GM10248 (cell line): ENCODE results near the gene ATP9B.

Source experiments
- CTCF ChIA-PET: fragments of 300-600 bp; sonication (Branson Sonifier 250); formaldehyde crosslinking; extraction: SDS; loops from one replicate; lab custom pipeline; 2021; ENCODE audit warnings: antibody characterized with exemption; lab: Yijun Ruan, JAX
- POLR2A ChIA-PET: fragments of 350-650 bp; sonication (Branson Sonifier 250); formaldehyde crosslinking; extraction: SDS; loops from one replicate; lab custom pipeline; 2020; ENCODE audit warnings: antibody characterized with exemption; lab: Yijun Ruan, JAX
- DNase-seq: peaks from one replicate; pipeline ENCODE4 v3.0.0; 2012; ENCODE audit errors: extremely low spot score
- CTCF ChIP-seq: IDR thresholded peaks from 2 replicates; pipeline ENCODE4 v1.5.1; 2012; ENCODE audit warnings: mild to moderate bottlenecking, low read depth; ENCODE audit errors: extremely low read depth, missing control alignments, control extremely low read depth

The ATP9B gene

GRCh38 chr18:79221136-79221535, 151.9 kb downstream of the ATP9B start:
- no peak for TF ChIP-seq CTCF
- POLR2A ChIA-PET, result no interaction called here
- CTCF ChIA-PET, result interaction anchor here (1.3 kb wide), 1 partner anchor 13 kb away, joined by 3 read pairs; no protein-coding TSS in a partner anchor
- no peak for DNase-seq

DNA sequence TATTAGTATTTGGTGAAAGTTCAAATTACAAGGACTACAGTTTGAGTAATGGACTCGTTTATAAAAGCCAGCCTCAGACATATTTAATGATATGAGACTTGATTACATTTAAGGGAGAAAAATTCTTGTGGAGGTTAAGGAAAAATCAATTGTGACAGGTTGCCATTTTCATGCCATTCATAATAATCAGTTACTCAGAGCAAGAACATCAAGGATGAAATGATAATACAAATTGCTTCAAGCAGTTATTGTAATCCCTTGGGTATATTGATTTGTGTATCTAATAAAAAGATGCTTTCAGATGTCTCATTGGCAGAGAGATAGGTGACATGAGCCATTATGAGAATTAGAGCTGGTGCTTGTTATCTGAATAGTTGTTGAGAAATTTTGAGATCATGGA, 153.6 kb downstream of the ATP9B start:
- ChIA-PET CTCF (interaction anchor here (1.0 to 1.4 kb wide), 5 partner anchors 9 to 25 kb away, joined by 3 read pairs; no protein-coding TSS in a partner anchor), POLR2A (no interaction called here)
- TF ChIP-seq CTCF, result no peak
- no peak for DNase-seq

DNA sequence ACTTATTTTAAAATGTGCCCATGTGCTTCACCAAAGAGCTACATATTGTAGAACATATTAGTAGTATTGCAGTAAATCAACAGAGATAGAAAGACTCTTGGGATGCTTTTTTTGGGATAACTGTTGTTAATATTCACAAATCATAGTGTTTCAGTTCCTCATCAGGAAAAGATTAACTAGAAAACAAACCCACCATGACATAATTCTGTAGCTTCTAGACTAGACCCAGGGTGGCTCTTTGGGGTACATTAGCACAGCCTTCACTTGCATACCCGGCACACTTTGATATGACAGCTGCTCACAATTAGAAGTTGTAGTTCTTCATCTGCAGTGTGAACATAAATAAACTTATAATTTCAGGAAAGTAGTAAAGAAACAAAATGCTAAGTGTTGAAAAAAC, 154.2 kb downstream of the ATP9B start:
- TF ChIP-seq CTCF, result no peak
- no peak for DNase-seq
- POLR2A ChIA-PET, result no interaction called here
- CTCF ChIA-PET, result interaction anchor here (1.0 to 2.3 kb wide), 6 partner anchors 8 to 24 kb away, joined by 3 to 5 read pairs (median 3); no protein-coding TSS in a partner anchor

DNA sequence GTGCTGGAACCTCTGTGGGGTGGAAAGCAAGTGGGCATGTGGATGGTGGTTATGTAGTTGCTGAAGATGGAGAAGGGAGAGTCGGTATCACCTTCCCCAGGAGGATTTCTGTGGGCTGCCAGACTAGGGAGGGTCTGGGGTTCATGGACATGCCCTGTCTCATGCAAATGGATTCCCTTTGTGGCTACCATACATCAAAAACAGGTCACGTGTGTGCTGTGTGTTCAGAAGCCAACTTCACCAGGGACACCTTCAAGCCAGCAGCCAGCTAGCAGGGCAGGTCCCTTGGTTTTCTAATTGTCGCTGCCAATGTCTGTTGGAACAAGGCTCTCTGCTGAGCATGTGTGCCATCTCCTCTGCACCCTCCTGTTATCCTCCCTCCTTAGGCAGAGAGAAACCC, 155.2 kb downstream of the ATP9B start:
- DNase-seq, result no peak
- POLR2A ChIA-PET, result no interaction called here
- CTCF ChIA-PET, result interaction anchor here (1.1 to 2.3 kb wide), 2 partner anchors 15 to 16 kb away, joined by 3 to 5 read pairs; no protein-coding TSS in a partner anchor
- TF ChIP-seq CTCF, result no peak

DNA sequence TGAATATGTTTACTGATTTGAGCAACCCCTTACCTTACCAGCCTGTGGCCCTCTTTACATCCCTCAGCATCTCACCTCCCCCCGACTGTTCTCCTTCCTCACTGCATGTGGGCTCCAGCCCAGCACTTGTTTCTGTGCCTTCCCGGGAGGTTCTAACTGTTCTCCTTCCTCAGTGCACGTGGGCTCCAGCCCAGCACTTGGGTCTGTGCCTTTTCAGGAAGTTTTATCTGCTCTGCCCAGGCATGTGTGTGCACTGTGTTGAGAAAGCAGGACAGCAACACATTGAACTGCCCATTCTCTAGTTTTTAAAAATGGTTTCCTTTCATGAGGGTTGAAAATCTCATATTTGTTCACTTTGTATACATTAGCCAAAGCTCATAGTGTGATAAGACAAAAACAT, 158.4 kb downstream of the ATP9B start:
- no peak for DNase-seq
- POLR2A ChIA-PET, result no interaction called here
- TF ChIP-seq CTCF, result no peak
- CTCF ChIA-PET, result interaction anchor here (1.7 kb wide), 1 partner anchor 14 kb away, joined by 4 read pairs; no protein-coding TSS in a partner anchor

DNA sequence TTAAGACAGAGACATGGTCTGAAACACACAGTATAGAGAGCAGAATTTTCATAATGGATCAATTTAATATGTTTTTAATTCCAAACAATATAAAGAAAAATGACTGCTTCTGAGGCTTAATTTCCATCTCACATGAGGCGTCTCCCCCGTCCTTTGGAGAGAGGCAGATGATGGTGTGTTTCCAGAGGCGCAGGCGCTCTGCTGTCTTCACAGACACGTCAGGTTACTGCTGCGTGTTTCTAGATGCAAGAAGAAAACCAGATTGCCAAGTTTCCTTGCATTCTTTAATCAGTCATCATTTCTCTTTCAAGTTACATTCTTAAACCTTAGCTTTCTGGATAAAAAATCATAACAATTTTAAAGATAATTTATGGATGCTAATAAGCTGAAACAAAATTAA, 160.2 kb downstream of the ATP9B start:
- ChIA-PET POLR2A (no interaction called here), CTCF (interaction anchor here (1.4 to 1.7 kb wide), 2 partner anchors 12 to 17 kb away, joined by 3 to 4 read pairs; no protein-coding TSS in a partner anchor)
- no peak for TF ChIP-seq CTCF
- no peak for DNase-seq
